ENCODE measurements around the gene NMNAT3.

- TF ChIP-seq CTCF (conservative IDR thresholded peaks at IDR 0.05; ENCODE audit: low read depth, low read length) (no peak), EZH2 (IDR thresholded peaks at IDR 0.05; ENCODE audit: low read length, unreplicated experiment) (no peak)
These were observed 103.5 kb downstream of the NMNAT3 start for GRCh38 chr3:139574026-139574947.
